Nephron progenitor cell (in vitro differentiated cells): ENCODE results near the gene GPAT3.
A peak's percentile ranks its signal among the peaks of the same experiment; 100 is the strongest.
"Not testable (repeated sequence)": the region's sequence is repeated elsewhere in the genome, so short reads cannot be mapped to it uniquely, and the experiment has no call there.

ENCODE experiments used
- DNase-seq: peaks from one replicate; pipeline ENCODE4 v3.0.0; 2021
- H3K27ac Mint-ChIP-seq: 2 replicates; pipeline ENCODE4 v1.8.0; 2021; ENCODE audit warnings: mild to moderate bottlenecking, moderate library complexity, mixed read lengths
- H3K27me3 Mint-ChIP-seq: 2 replicates; pipeline ENCODE4 v1.8.0; 2021; ENCODE audit warnings: mild to moderate bottlenecking, low read depth, mixed read lengths; ENCODE audit not compliant: poor library complexity
- H3K36me3 Mint-ChIP-seq: 2 replicates; pipeline ENCODE4 v1.8.0; 2021; ENCODE audit warnings: low read depth, mixed read lengths
- H3K4me1 Mint-ChIP-seq: 2 replicates; pipeline ENCODE4 v1.8.0; 2021; ENCODE audit warnings: mixed read lengths
- H3K4me3 Mint-ChIP-seq: 2 replicates; pipeline ENCODE4 v1.8.0; 2021; ENCODE audit warnings: mild to moderate bottlenecking, moderate library complexity, mixed read lengths
- H3K9me3 Mint-ChIP-seq: 2 replicates; pipeline ENCODE4 v1.8.0; 2021; ENCODE audit warnings: mild to moderate bottlenecking, moderate library complexity, mixed read lengths
- CTCF ChIP-seq: fragments of 200-600 bp; sonication (generic); IDR thresholded peaks from 2 replicates; pipeline ENCODE4 v1.5.0; 2021; ENCODE audit warnings: antibody characterized with exemption

The GPAT3 gene

GRCh38 chr4:83535520-83536361, at the start of gene GPAT3:
Gene GPAT3, plus strand, starts transcription at chr4:83536108. Its CDS starts 515 bp downstream, at chr4:83536623.
- peaks cover 9% of the 10 kb centered on the region for H3K9me3 Mint-ChIP-seq
- peak; percentile 61 for DNase-seq
- TF ChIP-seq CTCF: no peak
- H3K27ac Mint-ChIP-seq: no peak within 1 kb of the TSS
- H3K36me3 Mint-ChIP-seq: no peaks in the 10 kb centered on the region
- peaks cover 84% of the 10 kb centered on the region for H3K27me3 Mint-ChIP-seq
- H3K4me3 Mint-ChIP-seq: peak within 1 kb of the TSS; percentile 84
- H3K4me1 Mint-ChIP-seq: peaks cover 14% of the 10 kb centered on the region

GRCh38 chr4:83486457-83487129, 49.3 kb upstream of the GPAT3 start:
- Mint-ChIP-seq H3K27me3 (no peaks in the 10 kb centered on the region), H3K27ac (peak overlapping the region; percentile 6), H3K9me3 (no peaks in the 10 kb centered on the region), H3K4me1 (peaks cover 40% of the 10 kb centered on the region), H3K4me3 (no peak overlapping the region), H3K36me3 (peaks cover 9% of the 10 kb centered on the region)
- no peak for TF ChIP-seq CTCF
- DNase-seq: no peak

DNA sequence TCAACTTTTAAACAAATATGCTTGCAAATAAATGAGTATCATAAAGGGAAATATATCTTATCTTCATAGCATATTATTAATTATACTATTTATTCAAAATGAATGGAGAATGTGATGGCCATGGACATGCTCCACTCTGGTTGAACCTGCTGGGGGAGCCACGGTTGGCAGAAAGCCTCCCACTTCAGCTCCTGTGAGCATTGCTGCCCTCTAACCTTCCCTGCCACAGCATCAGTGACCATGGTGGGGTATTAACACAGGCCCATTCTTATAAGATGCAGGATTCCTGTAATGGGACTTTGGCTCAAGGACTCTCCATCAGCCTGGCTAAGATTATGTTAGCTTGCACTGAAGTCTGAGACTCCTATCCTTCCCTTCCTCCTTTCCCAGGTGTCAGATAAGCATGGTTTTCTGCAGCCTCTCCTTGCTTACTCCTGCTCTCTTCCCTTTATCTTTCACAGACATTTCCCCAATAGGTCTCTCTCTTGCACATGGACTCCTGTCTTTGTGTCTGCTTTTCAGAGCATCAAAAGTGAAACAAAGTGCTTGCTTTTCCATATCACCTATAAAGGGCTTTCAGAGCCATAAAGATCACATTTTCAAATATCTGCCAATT, 46.1 kb upstream of the GPAT3 start:
- Mint-ChIP-seq H3K27me3 (no peaks in the 10 kb centered on the region), H3K4me1 (peaks cover 19% of the 10 kb centered on the region), H3K9me3 (no peaks in the 10 kb centered on the region), H3K4me3 (no peak overlapping the region), H3K36me3 (no peaks in the 10 kb centered on the region), H3K27ac (no peak overlapping the region)
- no peak for DNase-seq
- TF ChIP-seq CTCF: no peak

GRCh38 chr4:83490876-83491450, 44.9 kb upstream of the GPAT3 start:
- H3K4me1 Mint-ChIP-seq: peaks cover 12% of the 10 kb centered on the region
- peak; percentile 97 for TF ChIP-seq CTCF

GRCh38 chr4:83496085-83496917, 39.6 kb upstream of the GPAT3 start:
- not testable (repeated sequence) for H3K36me3 Mint-ChIP-seq, H3K4me3 Mint-ChIP-seq, DNase-seq, H3K4me1 Mint-ChIP-seq, H3K9me3 Mint-ChIP-seq, H3K27me3 Mint-ChIP-seq
- peak overlapping the region; percentile 2 for H3K27ac Mint-ChIP-seq

More at GRCh38 chr4:83490876-83491450, 44.9 kb upstream of the GPAT3 start:
- Mint-ChIP-seq H3K9me3 (no peaks in the 10 kb centered on the region), H3K27me3 (peaks cover 3% of the 10 kb centered on the region), H3K27ac (no peak overlapping the region), H3K4me3 (no peak overlapping the region), H3K36me3 (no peaks in the 10 kb centered on the region)
- no peak for DNase-seq
